ENCODE results near the gene HMG20B. TPM values are rescaled to one million over a fixed set of nuclear protein-coding genes. Genes with fewer than 3 reads are reported as not detected.
"Not testable (repeated sequence)": the region's sequence is repeated elsewhere in the genome, so short reads cannot be mapped to it uniquely, and the experiment has no call there.

The HMG20B gene
- total RNA-seq, 2 experiments from 2014 or later: 63.3 to 65.9 TPM

GRCh38 chr19:3550947-3551791 is 21.6 kb upstream of the HMG20B start:
- peaks cover 34% of the 10 kb centered on the region for H3K4me1 Mint-ChIP-seq (ENCODE audit: low read depth)
- no peak overlapping the region for H3K27ac Mint-ChIP-seq
- intact Hi-C loops (cut with micrococcal nuclease): no loop called here
- H3K36me3 Mint-ChIP-seq (ENCODE audit: low read depth): peaks cover 9% of the 10 kb centered on the region
- no peaks in the 10 kb centered on the region for H3K27me3 Mint-ChIP-seq (ENCODE audit: low read depth)
- no peak overlapping the region for H3K4me3 Mint-ChIP-seq
- DNase-seq: no peak
- CTCF ChIA-PET: interaction anchor here (0.9 kb wide), 1 partner anchor 67 kb away, joined by 3 read pairs; no protein-coding TSS in a partner anchor
- peaks cover 5% of the 10 kb centered on the region for H3K9me3 Mint-ChIP-seq

- H3K4me1 Mint-ChIP-seq (ENCODE audit: low read depth): peaks cover 40% of the 10 kb centered on the region
- peaks cover 9% of the 10 kb centered on the region for H3K36me3 Mint-ChIP-seq (ENCODE audit: low read depth)
- H3K4me3 Mint-ChIP-seq: no peak overlapping the region
- H3K9me3 Mint-ChIP-seq: peaks cover 5% of the 10 kb centered on the region
- H3K27ac Mint-ChIP-seq: peak overlapping the region; percentile 21
- H3K27me3 Mint-ChIP-seq (ENCODE audit: low read depth): no peaks in the 10 kb centered on the region
- CTCF ChIA-PET: interaction anchor here (0.7 to 0.9 kb wide), 2 partner anchors 68 kb away, joined by 3 read pairs; no protein-coding TSS in a partner anchor
- no peak for DNase-seq
- intact Hi-C loops (cut with micrococcal nuclease): no loop called here
Observed at GRCh38 chr19:3551792-3552095, 21.0 kb upstream of the HMG20B start.

- peak; percentile 56 for DNase-seq
- peaks cover 44% of the 10 kb centered on the region for H3K4me1 Mint-ChIP-seq (ENCODE audit: low read depth)
- peaks cover 8% of the 10 kb centered on the region for H3K36me3 Mint-ChIP-seq (ENCODE audit: low read depth)
- peaks cover 5% of the 10 kb centered on the region for H3K9me3 Mint-ChIP-seq
- H3K4me3 Mint-ChIP-seq: peak overlapping the region; percentile 73
- intact Hi-C loops (cut with micrococcal nuclease): loop anchor here (2.0 to 5.0 kb wide), 2 partner anchors 72 to 433 kb away; partner anchors contain the start of genes CACTIN and EEF2
- H3K27ac Mint-ChIP-seq: peak overlapping the region; percentile 90
- CTCF ChIA-PET: interaction anchor here (0.5 to 5.1 kb wide), 7 partner anchors 9 to 249 kb away, joined by 3 to 32 read pairs (median 4); partner anchors contain the start of gene TJP3
- no peaks in the 10 kb centered on the region for H3K27me3 Mint-ChIP-seq (ENCODE audit: low read depth)
Observed at GRCh38 chr19:3554254-3555083, 18.3 kb upstream of the HMG20B start.

DNA sequence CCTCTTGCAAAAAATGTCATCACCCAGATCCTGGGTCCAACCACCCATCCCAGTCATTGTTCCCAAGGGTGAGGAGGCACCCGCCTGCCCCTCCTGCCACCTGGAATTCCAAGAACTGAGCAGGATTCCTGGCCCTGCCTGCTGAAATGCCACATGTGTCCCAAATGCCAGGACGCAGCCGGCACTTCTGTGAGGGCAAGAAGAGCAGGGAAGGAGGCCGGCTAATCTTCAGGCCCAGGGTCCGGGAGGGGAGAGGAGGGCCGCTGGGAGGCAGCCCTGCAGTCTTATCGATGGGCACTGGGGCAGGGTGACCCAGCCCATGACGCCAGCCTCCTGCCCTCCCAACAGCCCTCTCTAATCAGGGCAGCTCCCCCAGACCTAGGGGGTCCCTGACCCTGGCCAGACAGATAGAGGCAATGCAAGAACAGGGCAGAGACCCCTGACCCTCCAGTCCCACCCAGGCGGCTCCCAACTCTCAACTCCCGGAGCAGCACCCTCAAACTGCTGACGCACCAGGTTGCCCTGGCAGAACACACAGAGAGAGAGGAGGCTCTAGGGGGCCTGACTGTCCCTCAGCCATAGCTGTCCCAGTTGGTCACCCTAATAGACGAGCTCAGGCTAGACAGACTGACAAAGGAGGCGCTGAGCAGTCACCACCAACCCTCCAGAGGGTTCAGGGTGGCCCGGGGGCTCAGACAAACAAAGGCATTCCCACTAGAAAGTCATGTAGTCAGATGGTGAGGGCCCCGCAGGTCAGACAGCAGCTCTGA is 16.9 kb upstream of the HMG20B start:
- Mint-ChIP-seq H3K36me3 (ENCODE audit: low read depth) (peaks cover 7% of the 10 kb centered on the region), H3K27me3 (ENCODE audit: low read depth) (no peaks in the 10 kb centered on the region), H3K27ac (peak overlapping the region; percentile 81), H3K9me3 (peaks cover 5% of the 10 kb centered on the region), H3K4me3 (peak overlapping the region; percentile 96), H3K4me1 (ENCODE audit: low read depth) (peaks cover 44% of the 10 kb centered on the region)
- CTCF ChIA-PET: interaction anchor here (0.6 to 5.1 kb wide), 7 partner anchors 8 to 584 kb away, joined by 3 to 32 read pairs (median 4); no protein-coding TSS in a partner anchor
- intact Hi-C loops (cut with micrococcal nuclease): loop anchor here (1.0 to 5.0 kb wide), 5 partner anchors 49 to 451 kb away; partner anchors contain the start of genes APBA3, CACTIN, EEF2 and FZR1
- no peak for DNase-seq

GRCh38 chr19:3556423-3556977 is 16.2 kb upstream of the HMG20B start:
- peaks cover 5% of the 10 kb centered on the region for H3K9me3 Mint-ChIP-seq
- CTCF ChIA-PET: interaction anchor here (0.6 to 5.1 kb wide), 9 partner anchors 9 to 583 kb away, joined by 3 to 32 read pairs (median 4); no protein-coding TSS in a partner anchor
- peak overlapping the region; percentile 81 for H3K27ac Mint-ChIP-seq
- H3K4me1 Mint-ChIP-seq (ENCODE audit: low read depth): peaks cover 44% of the 10 kb centered on the region
- peaks cover 6% of the 10 kb centered on the region for H3K36me3 Mint-ChIP-seq (ENCODE audit: low read depth)
- H3K4me3 Mint-ChIP-seq: peak overlapping the region; percentile 96
- DNase-seq: no peak
- intact Hi-C loops (cut with micrococcal nuclease): loop anchor here (1.0 to 5.0 kb wide), 4 partner anchors 50 to 451 kb away; partner anchors contain the start of genes APBA3, EEF2, FZR1 and PIAS4
- no peaks in the 10 kb centered on the region for H3K27me3 Mint-ChIP-seq (ENCODE audit: low read depth)

DNA sequence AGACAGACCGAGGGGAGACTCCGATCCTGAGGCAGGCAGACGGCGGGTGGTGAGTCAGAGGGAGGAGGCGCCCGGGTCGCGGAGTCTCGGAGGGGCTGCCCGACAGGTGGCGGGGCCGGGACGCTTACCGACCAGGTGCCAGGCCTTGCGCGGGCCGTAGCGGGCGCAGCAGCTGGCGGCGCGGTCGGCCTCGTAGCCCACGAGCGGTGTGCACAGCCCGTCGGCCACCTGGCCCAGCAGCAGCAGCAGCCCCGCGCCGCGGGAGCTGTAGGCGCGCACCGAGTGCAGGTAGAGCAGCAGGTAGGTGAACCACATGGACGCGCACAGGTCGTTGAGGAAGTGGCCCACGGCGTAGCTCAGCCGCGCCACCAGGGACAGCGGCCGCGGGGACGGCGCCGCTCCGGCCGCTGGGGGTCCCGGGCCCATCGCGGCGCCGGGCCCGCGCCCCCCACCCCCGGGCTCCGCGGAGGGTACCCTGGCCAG is 15.7 kb upstream of the HMG20B start:
- DNase-seq: peak; percentile 80
- Mint-ChIP-seq H3K36me3 (ENCODE audit: low read depth) (peaks cover 6% of the 10 kb centered on the region), H3K27ac (peak overlapping the region; percentile 81), H3K4me3 (peak overlapping the region; percentile 96), H3K9me3 (peaks cover 5% of the 10 kb centered on the region), H3K4me1 (ENCODE audit: low read depth) (peaks cover 39% of the 10 kb centered on the region), H3K27me3 (ENCODE audit: low read depth) (no peaks in the 10 kb centered on the region)
- CTCF ChIA-PET: interaction anchor here (0.6 to 5.1 kb wide), 8 partner anchors 9 to 1120 kb away, joined by 3 to 32 read pairs (median 4); no protein-coding TSS in a partner anchor
- intact Hi-C loops (cut with micrococcal nuclease): loop anchor here (1.0 to 5.0 kb wide), 5 partner anchors 15 to 450 kb away; partner anchors contain the start of genes APBA3, EEF2, FZR1 and HMG20B

GRCh38 chr19:3557461-3558248 is 15.1 kb upstream of the HMG20B start, which contains the start of gene MFSD12:
TSS of gene MFSD12 (minus strand) at chr19:3557586. CDS start at chr19:3557403, 183 bp downstream.
- Mint-ChIP-seq H3K27me3 (ENCODE audit: low read depth) (no peaks in the 10 kb centered on the region), H3K36me3 (ENCODE audit: low read depth) (peaks cover 6% of the 10 kb centered on the region), H3K4me1 (ENCODE audit: low read depth) (peaks cover 37% of the 10 kb centered on the region), H3K9me3 (peaks cover 5% of the 10 kb centered on the region), H3K27ac (peak within 1 kb of the TSS; percentile 81), H3K4me3 (peak within 1 kb of the TSS; percentile 96)
- intact Hi-C loops (cut with micrococcal nuclease): loop anchor here (1.0 to 5.0 kb wide), 5 partner anchors 15 to 430 kb away; partner anchors contain the start of genes APBA3, EEF2, FZR1 and HMG20B
- peak; percentile 94 for DNase-seq
- CTCF ChIA-PET: interaction anchor here (0.6 to 5.1 kb wide), 6 partner anchors 10 to 1119 kb away, joined by 3 to 32 read pairs (median 4); no protein-coding TSS in a partner anchor

- DNase-seq: no peak
- Mint-ChIP-seq H3K4me3 (no peak overlapping the region), H3K36me3 (ENCODE audit: low read depth) (no peaks in the 10 kb centered on the region), H3K9me3 (no peaks in the 10 kb centered on the region), H3K27ac (no peak overlapping the region), H3K4me1 (ENCODE audit: low read depth) (no peaks in the 10 kb centered on the region), H3K27me3 (ENCODE audit: low read depth) (no peaks in the 10 kb centered on the region)
- intact Hi-C loops (cut with micrococcal nuclease): no loop called here
- CTCF ChIA-PET: interaction anchor here (0.6 kb wide), 1 partner anchor 21 kb away, joined by 3 read pairs; no protein-coding TSS in a partner anchor
Observed at GRCh38 chr19:3563709-3564524, 8.8 kb upstream of the HMG20B start.

DNA sequence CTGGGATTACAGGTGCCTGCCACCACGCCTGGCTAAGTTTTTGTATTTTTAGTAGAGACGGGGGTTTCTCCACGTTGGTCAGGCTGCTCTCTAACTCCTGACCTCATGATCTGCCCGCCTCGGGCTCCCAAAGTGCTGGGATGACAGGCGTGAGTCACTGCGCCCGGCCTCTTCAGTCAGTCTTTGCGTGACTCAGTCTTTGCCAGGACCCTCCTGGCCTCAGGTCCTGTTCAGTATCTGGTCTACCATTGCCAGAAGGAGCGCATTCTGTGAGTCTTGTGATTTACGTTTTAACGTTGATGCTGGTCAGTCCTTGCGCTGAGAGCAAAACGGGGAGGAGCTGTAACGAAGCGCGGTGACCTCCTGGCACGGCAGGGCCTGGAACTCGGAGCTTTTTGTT is 7.6 kb upstream of the HMG20B start:
- CTCF ChIA-PET: no interaction called here
- no peak overlapping the region for H3K27ac Mint-ChIP-seq
- intact Hi-C loops (cut with micrococcal nuclease): no loop called here
- no peaks in the 10 kb centered on the region for H3K4me1 Mint-ChIP-seq (ENCODE audit: low read depth)
- no peak for DNase-seq
- no peaks in the 10 kb centered on the region for H3K9me3 Mint-ChIP-seq
- H3K4me3 Mint-ChIP-seq: no peak overlapping the region
- no peaks in the 10 kb centered on the region for H3K27me3 Mint-ChIP-seq (ENCODE audit: low read depth)
- no peaks in the 10 kb centered on the region for H3K36me3 Mint-ChIP-seq (ENCODE audit: low read depth)

DNA sequence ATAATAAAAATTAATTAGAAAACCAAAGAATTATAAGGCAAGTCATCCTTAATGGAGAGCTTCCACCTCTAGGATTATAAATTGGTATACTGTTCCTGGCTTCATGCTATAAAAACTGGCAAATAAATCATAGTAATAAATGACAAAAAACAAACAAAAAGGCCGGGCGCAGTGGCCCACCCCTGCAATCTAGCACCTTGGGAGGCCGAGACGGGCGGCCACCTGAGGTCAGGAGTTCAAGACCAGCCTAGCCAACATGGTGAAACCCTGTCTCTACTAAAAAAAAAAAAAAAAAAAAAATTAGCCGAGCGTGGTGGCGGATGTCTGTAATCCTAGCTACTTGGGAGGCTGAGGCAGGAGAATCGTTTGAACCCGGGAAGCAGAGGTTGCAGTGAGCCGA is 2.7 kb upstream of the HMG20B start:
- H3K27me3 Mint-ChIP-seq (ENCODE audit: low read depth); CTCF ChIA-PET; H3K27ac Mint-ChIP-seq; DNase-seq; H3K4me3 Mint-ChIP-seq; H3K9me3 Mint-ChIP-seq; H3K36me3 Mint-ChIP-seq (ENCODE audit: low read depth): not testable (repeated sequence)
- peaks cover 11% of the 10 kb centered on the region for H3K4me1 Mint-ChIP-seq (ENCODE audit: low read depth)
- intact Hi-C loops (cut with micrococcal nuclease): loop anchor here (5.0 kb wide), 1 partner anchor 192 kb away; the partner anchor contains the start of genes APBA3 and MRPL54

Measured in activated naive CD4-positive, alpha-beta T cell treated with anti-CD3 and anti-CD28 coated beads for 36 hours (primary cell).